OCI-LY3 (cell line): ENCODE data around the gene C1QL2.

Source experiments
- CTCF ChIP-seq: fragments of 200-600, 300-600 bp; sonication (generic); IDR thresholded peaks from 2 replicates; pipeline ENCODE4 v1.5.1; 2014; ENCODE audit warnings: antibody characterized with exemption, low read length, low read depth
- EZH2phosphoT487 ChIP-seq: fragments of 200-600 bp; shearing (Covaris generic); IDR thresholded peaks from 2 replicates; pipeline ENCODE4 v1.6.1; 2018; ENCODE audit warnings: antibody characterized with exemption, mixed run types, low read depth

GRCh38 chr2:119156105-119156890 lies 2.3 kb downstream of the C1QL2 start:
- TF ChIP-seq CTCF = no peak
- TF ChIP-seq EZH2phosphoT487 = no peak
